Anterior cingulate cortex (tissue), 58 donors: Measurements from ENCODE around the gene RAET1L.
"Not testable (repeated sequence)": the region's sequence is repeated elsewhere in the genome, so short reads cannot be mapped to it uniquely, and the experiment has no call there.

ENCODE experiments used
- DNase-seq, 58 donors: peaks; one replicate each; lab custom pipeline; 2025; lab: John Stamatoyannopoulos, UW

The RAET1L gene

DNA sequence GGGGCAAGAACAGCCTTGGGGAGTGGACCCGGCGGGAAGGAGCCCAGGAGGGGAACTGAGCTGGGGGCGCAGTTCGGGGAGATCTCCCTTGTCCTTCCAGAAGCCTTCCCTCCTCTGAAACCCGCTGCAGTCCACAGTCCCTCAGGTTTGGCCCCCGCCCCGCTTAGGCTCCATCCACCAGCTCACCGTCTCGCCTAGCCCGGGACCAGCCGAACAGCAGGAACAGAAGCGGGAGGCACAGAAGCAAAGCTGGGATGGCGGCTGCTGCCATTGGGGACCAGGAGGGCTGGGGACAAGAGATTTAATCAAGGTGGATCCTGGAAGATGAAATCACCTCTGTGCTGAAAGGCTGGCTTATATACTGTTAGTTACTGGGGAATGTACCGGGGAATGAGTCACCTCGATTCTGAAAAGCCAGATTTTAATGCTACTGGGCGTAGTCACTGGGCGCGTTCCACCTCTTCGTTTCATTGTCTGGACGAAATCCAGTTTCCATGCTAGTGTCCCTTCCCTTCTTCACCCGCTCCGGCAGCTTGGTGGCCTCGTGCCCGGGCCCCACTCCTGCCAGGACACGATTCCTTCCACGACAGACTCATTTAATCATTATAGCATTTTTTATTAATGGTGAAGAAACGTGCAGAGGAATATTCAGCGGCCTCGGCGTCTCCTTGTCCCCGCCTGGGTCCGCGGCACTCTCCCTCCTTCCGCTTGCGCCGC is at the start of gene RAET1L:
TSS of gene RAET1L (minus strand) at position 332 of the 717 bp plus-strand sequence. CDS start at position 271, 61 bp downstream.
- peak in 1 of 58 donors; percentile 16 for DNase-seq

DNA sequence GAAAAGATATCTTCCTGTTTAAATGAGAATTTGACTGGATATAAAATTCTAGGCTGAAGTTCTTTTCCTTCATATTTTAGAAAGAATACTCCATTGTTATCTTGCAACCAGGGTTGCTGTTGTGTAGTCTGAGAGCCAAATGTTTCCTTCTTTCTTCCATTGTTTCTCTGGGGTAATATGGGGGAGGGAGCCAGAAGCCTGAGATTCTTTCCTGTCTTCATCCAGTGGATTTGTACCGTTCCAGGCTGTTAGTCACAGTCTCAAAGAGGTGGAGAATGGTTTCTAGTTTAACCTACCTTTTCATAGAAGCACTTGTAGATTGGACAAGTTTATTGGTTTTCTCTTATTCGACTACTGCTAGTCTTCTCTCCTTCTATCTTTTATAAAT is 49.7 kb upstream of the RAET1L start:
- DNase-seq: no peak

DNA sequence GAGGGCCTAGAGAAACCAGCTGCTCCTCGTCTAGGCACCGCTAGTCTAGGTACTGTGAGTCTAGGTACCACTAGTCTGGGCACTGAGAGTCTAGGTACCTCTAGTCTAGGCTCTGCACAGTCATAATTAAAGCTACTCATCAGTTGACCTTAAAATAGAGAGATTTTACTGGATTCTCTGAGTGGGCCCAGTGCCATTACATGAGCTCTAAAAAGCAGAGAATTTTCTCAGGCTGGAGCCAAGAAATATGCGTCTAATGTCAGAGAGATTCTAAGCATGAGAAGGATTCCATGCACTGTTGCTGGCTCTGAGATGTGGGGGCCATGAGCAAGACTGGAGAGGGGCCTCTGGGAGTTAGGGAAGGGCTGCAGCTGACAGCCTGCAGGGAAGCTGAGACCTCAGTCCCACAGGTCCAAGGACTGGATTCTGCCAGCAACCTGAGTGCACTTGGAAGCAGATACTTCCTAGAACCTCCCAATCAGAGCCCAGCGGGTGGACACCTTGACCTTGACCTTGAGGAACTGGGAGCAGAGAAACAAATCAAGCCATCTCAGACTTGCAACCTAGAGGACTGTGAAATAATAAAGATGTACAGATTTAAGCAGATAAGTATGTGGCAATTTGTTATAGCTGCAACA is 49.2 kb upstream of the RAET1L start:
- not testable (repeated sequence) for DNase-seq

DNA sequence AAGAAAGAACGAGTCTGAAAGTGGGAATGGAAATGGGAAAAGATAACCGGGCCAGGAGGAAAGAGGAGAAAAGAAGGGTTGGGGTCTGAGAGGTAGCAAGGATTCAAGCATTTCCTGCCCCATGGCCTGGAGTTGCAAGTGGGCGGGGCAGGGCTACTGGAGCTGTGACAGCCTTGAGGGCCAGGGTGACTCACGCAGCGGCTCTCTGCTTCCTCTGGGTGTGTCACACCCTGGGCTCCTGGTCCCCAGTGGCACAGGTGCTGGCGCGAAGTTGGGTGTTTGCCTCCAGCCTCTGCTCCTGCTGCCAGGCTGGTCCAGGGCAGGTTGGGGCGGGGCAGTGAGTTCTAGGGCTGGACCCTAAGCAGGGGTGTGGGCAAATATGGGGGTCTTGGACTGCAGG is 46.9 kb upstream of the RAET1L start:
- DNase-seq: no peak

GRCh38 chr6:150070236-150070818 is 45.0 kb upstream of the RAET1L start:
- DNase-seq: no peak

DNA sequence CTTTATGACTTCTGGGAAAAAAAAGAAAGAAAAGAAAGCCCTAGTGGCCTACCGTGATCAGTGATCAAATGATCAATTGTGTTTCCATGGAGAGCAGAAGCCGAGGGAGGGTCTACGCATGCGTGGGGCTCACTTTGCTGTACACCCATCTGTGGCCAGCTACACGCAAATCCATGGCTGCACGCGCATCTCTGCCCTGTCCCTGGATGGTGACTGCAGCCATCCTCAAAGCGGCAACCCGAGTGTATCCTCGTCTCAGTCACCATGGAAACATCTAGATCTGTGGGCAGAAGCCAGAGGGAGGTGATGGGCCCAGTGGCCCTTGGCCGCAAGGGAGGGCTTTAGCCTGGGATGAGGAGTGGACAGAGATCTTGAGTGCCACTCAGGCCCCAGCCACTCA is 44.4 kb upstream of the RAET1L start:
- DNase-seq: peak in 28 of 58 donors; percentile 5 to 63 (median 27)

- peak in 50 of 58 donors; percentile 13 to 77 (median 50) for DNase-seq
Observed at GRCh38 chr6:150068720-150069648, 43.7 kb upstream of the RAET1L start, which contains the start of gene ULBP3. Gene ULBP3 (minus strand): TSS chr6:150069121. CDS start chr6:150069066, 55 bp downstream.

GRCh38 chr6:150068151-150068550 is 42.8 kb upstream of the RAET1L start:
- DNase-seq: no peak

GRCh38 chr6:150065083-150065482 is 39.8 kb upstream of the RAET1L start:
- DNase-seq: no peak

GRCh38 chr6:150063640-150064039 is 38.3 kb upstream of the RAET1L start:
- no peak for DNase-seq

DNA sequence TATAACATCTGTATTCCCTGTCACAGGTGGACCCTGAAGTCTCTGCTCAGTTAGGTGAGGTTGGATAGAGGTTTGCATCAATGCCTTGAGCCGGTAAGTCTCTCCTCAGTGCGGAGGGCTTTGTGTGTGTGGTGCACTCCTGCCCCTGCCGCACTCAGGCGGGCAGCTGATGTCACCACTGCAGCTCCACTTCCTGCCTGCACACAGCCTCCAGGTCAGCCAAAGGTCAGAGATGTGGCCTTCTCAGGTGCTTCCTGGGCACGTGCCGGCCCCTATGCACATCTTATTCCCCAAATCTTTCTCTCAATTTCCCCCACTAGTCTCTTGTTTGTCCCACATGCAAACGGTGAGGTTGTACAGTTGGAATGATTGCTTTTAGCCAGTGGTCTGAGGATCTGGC is 34.6 kb upstream of the RAET1L start:
- DNase-seq: not testable (repeated sequence)

DNA sequence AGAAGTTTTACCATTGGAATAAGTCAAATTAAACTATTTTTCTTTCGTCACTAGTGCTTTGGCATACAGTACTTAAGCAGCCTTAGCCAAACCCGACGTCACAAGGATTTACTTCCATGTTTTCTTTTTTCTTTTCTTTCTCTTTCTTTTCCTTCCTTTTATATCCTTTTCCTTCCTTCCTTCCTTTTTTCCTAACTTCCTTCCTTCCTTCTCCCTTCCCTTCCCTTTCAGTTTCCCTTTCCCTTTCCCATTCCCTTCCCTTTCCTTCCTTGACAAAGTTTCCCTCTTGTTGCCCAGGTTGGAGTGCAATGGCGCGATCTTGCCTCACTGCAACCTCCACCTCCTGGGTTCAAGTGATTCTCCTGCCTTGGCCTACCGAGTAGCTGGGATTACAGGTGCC is 33.7 kb upstream of the RAET1L start:
- no peak for DNase-seq

GRCh38 chr6:150058231-150058792 is 33.0 kb upstream of the RAET1L start:
- no peak for DNase-seq

GRCh38 chr6:150057501-150057951 is 32.2 kb upstream of the RAET1L start:
- no peak for DNase-seq

DNA sequence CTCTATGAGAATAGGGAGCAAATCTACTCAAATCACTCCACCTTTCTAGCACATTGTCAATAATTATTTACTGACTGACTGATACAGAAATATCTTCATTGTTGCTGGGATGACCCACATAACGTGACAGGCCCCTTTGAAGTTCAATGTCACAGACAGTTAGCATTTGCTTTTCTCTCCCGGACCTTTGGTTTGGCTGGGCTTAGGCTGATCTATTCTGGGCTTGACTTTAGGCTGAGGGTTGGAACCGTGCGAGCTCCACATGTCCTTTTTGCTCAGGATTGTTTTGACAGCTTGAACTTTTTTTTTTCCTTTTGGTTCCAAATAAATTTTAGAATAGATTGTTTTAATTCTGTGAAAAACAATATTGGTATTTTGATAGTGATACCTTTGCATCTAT is 31.6 kb upstream of the RAET1L start:
- DNase-seq: no peak

DNA sequence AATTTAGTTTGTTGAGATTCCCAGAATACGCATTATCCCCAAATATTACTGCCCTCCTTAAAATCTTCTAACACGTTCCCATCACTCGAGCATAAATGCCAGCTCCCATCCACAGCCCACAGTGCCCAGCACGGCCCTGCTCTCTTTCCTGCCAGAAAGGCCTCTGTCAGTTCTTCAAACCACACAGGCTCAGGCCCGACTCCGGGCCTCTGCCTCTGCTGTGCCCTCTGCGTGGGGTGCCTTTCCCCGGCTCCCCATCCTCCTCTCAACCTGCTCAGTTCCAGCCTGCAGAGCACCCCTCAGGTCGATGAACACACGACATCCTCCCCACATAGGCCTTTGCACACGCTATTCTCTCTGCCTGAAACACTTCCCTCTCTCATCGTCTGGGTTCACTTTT is 30.8 kb upstream of the RAET1L start:
- DNase-seq: no peak

- DNase-seq: no peak
Observed at GRCh38 chr6:150055131-150055530, 29.8 kb upstream of the RAET1L start.

GRCh38 chr6:150053450-150053849 is 28.1 kb upstream of the RAET1L start:
- no peak for DNase-seq

GRCh38 chr6:150050846-150051245 is 25.5 kb upstream of the RAET1L start:
- DNase-seq: no peak

DNA sequence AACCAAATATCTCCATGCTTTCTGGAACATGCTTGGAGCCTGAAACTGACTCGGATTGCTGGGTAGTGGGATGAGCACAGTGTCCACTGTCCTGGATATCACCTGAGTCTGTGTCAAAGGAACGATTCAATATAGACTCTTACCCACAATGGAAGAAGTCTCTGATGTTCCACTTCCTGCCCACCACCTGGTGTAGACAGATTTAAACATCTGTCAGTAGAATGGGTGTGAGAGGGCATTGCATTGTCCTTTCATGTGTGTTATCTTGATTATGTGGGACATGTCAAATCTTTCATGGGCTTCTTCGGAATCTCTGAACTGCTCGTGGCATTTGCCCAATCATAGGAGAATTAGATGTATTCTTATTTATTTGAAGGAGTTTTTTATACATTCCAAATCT is 22.8 kb upstream of the RAET1L start:
- DNase-seq: no peak
